GF-D8 (cell line): Measurements from ENCODE around the gene CSAD.

Source experiments
- DNase-seq: peaks from one replicate; lab custom pipeline; 2025; lab: John Stamatoyannopoulos, UW

The CSAD gene

DNA sequence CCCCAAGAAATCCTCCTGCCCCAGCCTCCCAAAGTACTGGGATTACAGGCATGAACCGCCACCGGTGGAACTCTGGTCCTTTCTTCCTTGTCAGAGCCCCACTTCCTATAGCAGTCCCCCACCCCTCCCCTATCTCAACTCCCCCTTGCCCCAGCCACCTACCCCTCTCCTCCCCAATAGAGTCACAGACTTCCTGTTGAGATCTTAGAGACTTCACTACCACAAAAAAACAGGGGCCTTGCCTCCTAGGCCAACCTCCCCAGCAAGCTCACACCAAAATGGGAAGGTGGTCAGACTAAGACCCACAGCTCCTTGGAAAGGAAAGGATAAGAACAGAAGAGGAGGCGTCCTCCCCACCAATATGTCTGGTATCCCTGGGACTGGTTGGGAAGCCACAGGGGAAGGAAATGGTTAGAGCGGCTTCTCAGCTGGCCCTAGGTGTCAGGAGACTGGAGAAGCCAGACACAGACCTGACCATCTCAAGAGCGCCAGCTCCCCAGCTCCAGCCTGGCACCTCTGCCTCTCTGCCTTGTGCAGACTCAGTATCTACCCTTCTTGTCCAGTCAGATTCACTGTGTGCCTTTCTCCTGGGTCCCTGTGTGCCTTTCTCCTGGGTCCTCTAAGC, 17.9 kb upstream of the CSAD start:
- DNase-seq, result no peak

DNA sequence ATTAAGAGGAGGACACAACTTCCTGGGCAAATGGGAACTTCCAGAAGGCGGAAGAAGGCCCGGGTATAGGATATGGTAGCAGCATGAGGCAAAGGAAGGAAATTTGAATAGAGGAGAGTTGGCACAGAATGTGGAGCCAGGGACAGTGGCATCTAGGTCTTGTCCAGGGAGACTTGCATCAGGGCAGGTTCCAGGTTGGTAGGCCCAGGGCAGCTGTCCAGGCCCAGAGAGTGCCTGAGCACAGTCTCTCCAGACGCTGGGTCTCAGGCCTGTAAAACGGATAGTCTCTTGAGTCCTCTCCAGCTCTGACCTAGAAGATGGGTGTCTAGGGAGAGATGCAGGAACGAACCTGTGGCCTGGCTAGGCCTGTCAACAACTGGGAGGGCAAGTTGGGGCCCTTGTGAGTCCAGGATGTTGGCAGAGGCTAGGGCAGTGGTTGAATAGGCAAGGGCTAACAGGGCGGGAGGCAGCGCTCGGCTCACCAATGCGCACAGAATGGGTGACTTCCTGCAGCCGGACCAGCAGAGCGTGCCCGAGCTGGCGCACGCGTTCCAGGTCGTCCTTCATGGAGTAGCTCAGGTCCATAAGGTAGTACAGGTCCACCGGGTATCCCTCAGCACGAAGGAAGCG, 16.4 kb upstream of the CSAD start:
- DNase-seq, result no peak

- DNase-seq, result no peak
These were observed 15.8 kb upstream of the CSAD start for GRCh38 chr12:53196486-53196885.

- no peak for DNase-seq
These were observed 15.0 kb upstream of the CSAD start for GRCh38 chr12:53195516-53196420.

- no peak for DNase-seq
These were observed 14.2 kb upstream of the CSAD start for GRCh38 chr12:53194973-53195372.

GRCh38 chr12:53193985-53194716, 13.4 kb upstream of the CSAD start:
- no peak for DNase-seq

DNA sequence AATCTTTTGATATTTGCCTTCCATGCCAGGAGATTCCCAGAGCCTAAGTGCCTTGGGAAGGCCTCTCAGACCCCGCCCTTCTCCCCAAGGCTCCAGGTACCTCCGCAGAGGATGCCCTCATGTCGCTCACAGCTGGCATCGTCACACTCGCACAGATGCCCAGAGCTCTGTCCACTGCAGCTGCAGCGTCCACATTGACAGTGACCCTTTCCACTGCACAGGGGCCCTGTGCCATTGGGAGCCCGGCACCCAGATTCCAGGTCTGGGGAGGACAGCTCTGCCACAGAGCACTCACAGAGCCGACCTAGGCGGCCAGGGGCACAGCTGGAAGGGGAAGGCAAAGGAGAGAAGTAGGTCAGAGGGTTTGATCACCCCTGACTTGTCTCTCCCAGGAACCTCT, 12.3 kb upstream of the CSAD start:
- DNase-seq, result no peak

GRCh38 chr12:53192531-53193021, 11.9 kb upstream of the CSAD start:
- no peak for DNase-seq

DNA sequence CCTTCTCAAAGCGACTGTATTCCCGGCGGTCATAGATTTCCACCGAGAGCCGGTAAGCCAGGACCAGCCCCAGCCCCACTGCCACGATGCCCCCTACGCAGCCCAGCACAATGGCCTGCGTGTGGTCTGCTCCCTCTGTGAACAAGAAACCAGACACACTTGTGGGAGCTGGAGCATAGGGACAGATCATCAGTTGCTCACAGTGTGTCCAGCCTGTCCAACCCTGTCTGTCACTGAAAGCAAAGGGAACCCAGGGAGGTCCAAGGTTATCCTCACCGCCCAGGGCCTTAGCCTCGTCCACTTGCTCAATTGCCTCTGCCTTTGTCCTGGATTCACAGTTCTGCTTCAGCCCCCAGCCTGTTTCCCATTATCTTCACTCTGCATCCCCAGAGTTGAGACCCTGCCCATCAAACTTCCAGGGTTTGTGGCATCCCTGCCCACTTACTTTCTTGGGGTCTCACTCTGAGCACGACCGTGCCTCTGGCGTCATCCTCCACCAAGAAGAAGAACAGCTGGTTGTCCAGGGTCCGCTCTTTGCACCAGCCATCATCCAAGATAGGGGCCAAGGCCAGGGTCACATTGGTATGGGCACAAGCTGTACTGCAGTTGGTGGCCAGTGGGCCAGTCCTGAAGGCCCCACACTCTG, 11.3 kb upstream of the CSAD start:
- DNase-seq, result no peak

DNA sequence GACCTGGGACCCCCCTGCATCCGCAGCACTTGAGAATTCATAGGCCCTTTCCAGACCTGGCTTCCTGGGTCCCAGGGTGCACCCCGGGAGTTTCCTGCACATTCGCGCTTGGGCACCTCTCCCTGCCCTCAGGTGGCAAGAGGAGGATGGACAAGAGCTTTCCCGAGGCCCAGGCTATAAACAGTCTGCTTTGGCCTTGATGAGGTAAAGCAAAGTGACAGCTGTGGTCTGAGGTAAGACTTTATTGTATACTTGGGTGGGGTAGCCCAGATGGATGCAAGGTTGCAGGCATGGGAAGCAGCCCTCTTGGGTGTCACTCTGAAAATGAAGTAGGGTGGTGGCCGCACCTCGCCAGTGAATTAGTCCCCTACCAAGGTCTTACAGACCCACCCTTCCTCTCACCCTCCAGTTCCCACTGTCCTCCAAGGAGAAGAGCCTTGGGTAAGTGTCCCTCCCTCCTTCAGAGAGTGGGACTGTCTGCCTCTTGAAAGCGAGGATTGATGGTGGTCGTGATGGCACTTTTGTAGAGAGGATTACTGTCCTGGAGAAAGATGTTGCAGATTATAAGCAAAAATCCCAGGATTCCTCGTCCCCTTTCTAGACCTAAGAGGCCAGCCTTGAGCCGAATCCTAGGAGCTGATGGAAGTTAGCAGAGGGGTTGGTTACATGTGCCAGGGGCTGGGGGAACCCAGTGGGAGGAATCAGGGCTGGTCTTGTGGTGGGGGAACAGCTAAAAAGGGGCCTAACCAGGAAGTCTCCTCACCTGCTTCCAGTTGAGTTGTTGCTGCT, 10.6 kb upstream of the CSAD start:
- no peak for DNase-seq

- no peak for DNase-seq
These were observed 9.5 kb upstream of the CSAD start for GRCh38 chr12:53190108-53190729.

GRCh38 chr12:53187145-53187899, 6.6 kb upstream of the CSAD start:
- DNase-seq, result no peak

DNA sequence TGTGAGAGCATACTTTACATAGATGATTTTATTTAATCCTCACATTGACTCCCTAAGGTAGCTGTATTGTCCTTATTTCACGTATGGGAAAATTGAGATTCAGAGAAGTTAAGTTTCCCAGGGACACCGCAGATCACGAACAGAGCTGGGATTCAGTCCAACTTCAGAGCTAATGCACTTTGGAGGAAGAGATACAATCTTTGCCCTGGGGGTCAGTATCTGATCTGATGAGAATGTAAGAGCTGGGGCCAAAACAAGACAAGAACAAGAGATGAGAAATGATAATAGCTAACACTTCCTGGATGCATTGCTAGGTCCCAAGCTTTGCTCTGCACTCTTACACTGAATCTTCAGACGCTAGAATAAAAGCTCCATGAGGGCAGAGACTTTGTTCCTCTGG, 6.0 kb upstream of the CSAD start:
- no peak for DNase-seq

- no peak for DNase-seq
These were observed 4.9 kb upstream of the CSAD start for GRCh38 chr12:53185582-53186153.

- no peak for DNase-seq
These were observed 4.1 kb upstream of the CSAD start for GRCh38 chr12:53184828-53185227.

DNA sequence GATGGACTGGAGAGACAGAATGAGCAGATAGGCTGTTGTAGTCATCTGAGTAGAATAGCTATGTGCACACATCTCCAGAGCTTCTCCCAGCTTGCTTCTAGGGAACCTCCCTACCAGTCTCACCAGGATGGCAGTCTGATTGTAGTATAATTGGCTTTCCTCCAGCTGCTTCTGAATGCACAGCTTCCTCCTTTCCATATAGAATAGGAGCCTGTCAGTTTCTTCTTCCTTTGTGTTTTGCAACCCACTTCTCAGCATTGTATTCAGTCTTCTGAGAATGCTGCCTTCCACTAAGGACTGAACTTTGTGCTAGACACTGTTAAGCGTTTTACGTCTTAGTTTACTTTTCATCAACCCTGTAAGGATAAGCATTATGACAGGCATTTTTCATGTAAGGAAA, 2.2 kb upstream of the CSAD start:
- peak; percentile 95 for DNase-seq

DNA sequence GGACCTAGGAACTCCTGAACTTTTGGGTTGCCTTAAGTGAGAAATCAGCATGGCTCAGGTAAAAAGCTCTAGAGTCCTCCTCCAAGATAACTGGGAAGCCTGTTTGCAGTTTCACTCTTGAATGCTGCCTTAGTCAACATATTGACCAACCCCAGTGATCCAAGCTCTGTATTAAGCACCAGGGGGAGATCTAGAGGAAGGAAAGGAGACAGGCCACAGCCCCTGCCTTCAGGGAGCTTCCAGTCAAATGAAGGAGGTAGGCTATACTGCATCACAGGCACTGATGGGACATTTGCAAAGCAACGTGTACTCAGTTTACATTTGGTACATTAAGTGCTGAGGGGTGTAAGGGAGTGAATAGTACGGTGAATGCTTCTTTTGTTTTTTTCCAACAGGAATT, 1.2 kb upstream of the CSAD start:
- DNase-seq, result no peak

GRCh38 chr12:53180931-53181645, 363 bp upstream of the CSAD start:
- peak; percentile 45 for DNase-seq
